NCI-H524 treated with DMSO at 0.1 percent for 48 hours (cell line): Measurements from ENCODE around the gene LGALS14.
A peak's percentile ranks its signal among the peaks of the same experiment; 100 is the strongest.
"Not testable (repeated sequence)": the region's sequence is repeated elsewhere in the genome, so short reads cannot be mapped to it uniquely, and the experiment has no call there.

Experiments used
- DNase-seq: peaks from one replicate; lab custom pipeline; 2025; lab: John Stamatoyannopoulos, UW

Gene LGALS14

GRCh38 chr19:39704181-39705044 is at the start of gene LGALS14:
TSS of gene LGALS14 (plus strand) at chr19:39704481. CDS start at chr19:39704529, 48 bp downstream.
- no peak for DNase-seq

GRCh38 chr19:39655613-39656012 is 48.7 kb upstream of the LGALS14 start, which contains the start of gene LGALS16:
TSS of gene LGALS16 (plus strand) at chr19:39655913. CDS start at chr19:39655962, 49 bp downstream.
- DNase-seq, result no peak

- DNase-seq, result no peak
These were observed 44.5 kb upstream of the LGALS14 start for GRCh38 chr19:39659791-39660190.

- no peak for DNase-seq
These were observed 43.6 kb upstream of the LGALS14 start for GRCh38 chr19:39660661-39661060.

- DNase-seq, result no peak
These were observed 42.7 kb upstream of the LGALS14 start for GRCh38 chr19:39661565-39661964.

- not testable (repeated sequence) for DNase-seq
These were observed 34.4 kb upstream of the LGALS14 start for GRCh38 chr19:39669860-39670259.

GRCh38 chr19:39670998-39671397 is 33.3 kb upstream of the LGALS14 start:
- no peak for DNase-seq

- peak; percentile 21 for DNase-seq
These were observed 32.4 kb upstream of the LGALS14 start for GRCh38 chr19:39671739-39672363.

- no peak for DNase-seq
These were observed 31.8 kb upstream of the LGALS14 start for GRCh38 chr19:39672473-39672872.

GRCh38 chr19:39673862-39674261 is 30.4 kb upstream of the LGALS14 start:
- DNase-seq, result not testable (repeated sequence)

- no peak for DNase-seq
These were observed 28.3 kb upstream of the LGALS14 start for GRCh38 chr19:39676004-39676403.

GRCh38 chr19:39677961-39678889 is 26.1 kb upstream of the LGALS14 start:
- no peak for DNase-seq

- DNase-seq, result no peak
These were observed 25.1 kb upstream of the LGALS14 start for GRCh38 chr19:39679056-39679790.

GRCh38 chr19:39679791-39680168 is 24.5 kb upstream of the LGALS14 start:
- no peak for DNase-seq

GRCh38 chr19:39680593-39680992 is 23.7 kb upstream of the LGALS14 start:
- no peak for DNase-seq

GRCh38 chr19:39681416-39681815 is 22.9 kb upstream of the LGALS14 start:
- DNase-seq, result no peak

- no peak for DNase-seq
These were observed 20.0 kb upstream of the LGALS14 start for GRCh38 chr19:39684267-39684666.

GRCh38 chr19:39686739-39687138 is 17.5 kb upstream of the LGALS14 start:
- DNase-seq, result no peak

GRCh38 chr19:39688637-39689036 is 15.6 kb upstream of the LGALS14 start:
- not testable (repeated sequence) for DNase-seq

GRCh38 chr19:39692166-39692565 is 12.1 kb upstream of the LGALS14 start:
- no peak for DNase-seq

- DNase-seq, result no peak
These were observed 11.5 kb upstream of the LGALS14 start for GRCh38 chr19:39692822-39693221.
